Measurements from ENCODE around the gene TNIK.

DNA sequence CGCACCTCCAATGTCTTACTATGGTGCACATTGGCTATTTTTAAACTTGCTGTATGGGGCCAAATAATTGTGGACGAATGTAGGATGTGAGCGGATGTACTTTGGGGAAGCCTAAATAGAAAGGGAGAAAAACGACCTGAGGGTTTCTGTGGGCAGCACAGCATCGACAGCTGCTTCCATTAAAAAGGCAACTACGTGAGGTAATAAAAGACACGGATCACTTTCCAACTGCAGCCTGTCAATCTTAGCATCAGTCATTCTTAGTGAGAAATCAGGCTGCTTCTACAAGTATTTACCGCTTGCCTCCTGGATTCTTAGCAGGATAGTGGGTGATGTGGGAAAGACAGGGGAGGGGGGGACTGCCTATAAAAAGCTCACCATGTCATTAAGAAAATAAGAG is 247.0 kb downstream of the TNIK start:
- TF ChIP-seq, protein P1, sequence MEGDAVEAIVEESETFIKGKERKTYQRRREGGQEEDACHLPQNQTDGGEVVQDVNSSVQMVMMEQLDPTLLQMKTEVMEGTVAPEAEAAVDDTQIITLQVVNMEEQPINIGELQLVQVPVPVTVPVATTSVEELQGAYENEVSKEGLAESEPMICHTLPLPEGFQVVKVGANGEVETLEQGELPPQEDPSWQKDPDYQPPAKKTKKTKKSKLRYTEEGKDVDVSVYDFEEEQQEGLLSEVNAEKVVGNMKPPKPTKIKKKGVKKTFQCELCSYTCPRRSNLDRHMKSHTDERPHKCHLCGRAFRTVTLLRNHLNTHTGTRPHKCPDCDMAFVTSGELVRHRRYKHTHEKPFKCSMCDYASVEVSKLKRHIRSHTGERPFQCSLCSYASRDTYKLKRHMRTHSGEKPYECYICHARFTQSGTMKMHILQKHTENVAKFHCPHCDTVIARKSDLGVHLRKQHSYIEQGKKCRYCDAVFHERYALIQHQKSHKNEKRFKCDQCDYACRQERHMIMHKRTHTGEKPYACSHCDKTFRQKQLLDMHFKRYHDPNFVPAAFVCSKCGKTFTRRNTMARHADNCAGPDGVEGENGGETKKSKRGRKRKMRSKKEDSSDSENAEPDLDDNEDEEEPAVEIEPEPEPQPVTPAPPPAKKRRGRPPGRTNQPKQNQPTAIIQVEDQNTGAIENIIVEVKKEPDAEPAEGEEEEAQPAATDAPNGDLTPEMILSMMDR (IDR thresholded peaks at IDR 0.05; ENCODE audit: low read depth, low read length) = no peak
- no peak for TF ChIP-seq MYC (IDR thresholded peaks at IDR 0.05; ENCODE audit: low read depth, low read length)

Measured in NB4 (cell line).